Neural cell (in vitro differentiated cells): ENCODE data around the gene TNS4. TPM values are rescaled to one million over a fixed set of nuclear protein-coding genes. Genes with fewer than 3 reads are reported as not detected.

ENCODE experiments used
- H2AFZ ChIP-seq: fragments of 200-600, 300-800 bp; sonication (generic), shearing (Covaris generic); 2 replicates; pipeline ENCODE4 v1.6.0; 2014; ENCODE audit warnings: low read depth, mild to moderate bottlenecking, antibody characterized with exemption, low read length, moderate library complexity
- H3F3A ChIP-seq: fragments of 200-600 bp; shearing (Covaris generic); 2 replicates; pipeline ENCODE4 v1.6.1; 2016; ENCODE audit warnings: mild to moderate bottlenecking, moderate library complexity, mixed read lengths, antibody characterized with exemption, low read length; ENCODE audit not compliant: insufficient read depth, poor library complexity, severe bottlenecking
- H3K27ac ChIP-seq: fragments of 200-600, 300-800 bp; sonication (generic), shearing (Covaris generic); 2 replicates; pipeline ENCODE4 v1.5.1; 2014; ENCODE audit warnings: mild to moderate bottlenecking, low read length, moderate library complexity
- H3K27me3 ChIP-seq: fragments of 300-800, 200-600 bp; sonication (generic), shearing (Covaris generic); 2 replicates; pipeline ENCODE4 v1.6.0; 2014; ENCODE audit warnings: mild to moderate bottlenecking, low read depth, low read length, moderate library complexity; ENCODE audit not compliant: insufficient read depth
- H3K36me3 ChIP-seq: fragments of 300-800, 200-600 bp; sonication (generic), shearing (Covaris generic); 2 replicates; pipeline ENCODE4 v1.5.1; 2014; ENCODE audit warnings: mild to moderate bottlenecking, antibody characterized with exemption, low read length, moderate library complexity; ENCODE audit not compliant: insufficient read depth
- H3K4me2 ChIP-seq: fragments of 300-800, 200-600 bp; sonication (generic), shearing (Covaris generic); 2 replicates; pipeline ENCODE4 v1.6.0; 2014; ENCODE audit warnings: mild to moderate bottlenecking, low read length
- H3K4me3 ChIP-seq: fragments of 300-800, 200-600 bp; sonication (generic), shearing (Covaris generic); 2 replicates; pipeline ENCODE4 v1.5.1; 2014; ENCODE audit warnings: mild to moderate bottlenecking, low read length, moderate library complexity
- H3K79me2 ChIP-seq: fragments of 200-600 bp; shearing (Covaris generic); replicated peaks from 2 replicates; pipeline ENCODE4 v1.6.0; 2014; ENCODE audit warnings: mild to moderate bottlenecking, low read length, moderate library complexity; ENCODE audit not compliant: insufficient read depth
- H3K9ac ChIP-seq: fragments of 300-800, 200-600 bp; sonication (generic), shearing (Covaris generic); 2 replicates; pipeline ENCODE4 v1.6.1; 2016; ENCODE audit warnings: mild to moderate bottlenecking, low read length, mixed read lengths
- H3K9me2 ChIP-seq: fragments of 200-600 bp; shearing (Covaris generic); 2 replicates; pipeline ENCODE4 v1.6.1; 2016; ENCODE audit warnings: mild to moderate bottlenecking, low read length, mixed read lengths; ENCODE audit not compliant: insufficient read depth
- H3K9me3 ChIP-seq: fragments of 200-600, 300-800 bp; sonication (generic), shearing (Covaris generic); 2 replicates; pipeline ENCODE4 v1.6.1; 2016; ENCODE audit warnings: mild to moderate bottlenecking, mixed run types, low read length, moderate library complexity, mixed read lengths
- H4K20me1 ChIP-seq: fragments of 200-600 bp; shearing (Covaris generic); 2 replicates; pipeline ENCODE4 v1.6.1; 2016; ENCODE audit warnings: mild to moderate bottlenecking, mixed run types; ENCODE audit not compliant: insufficient read depth
- EP300 ChIP-seq: fragments of 450-650 bp; conservative IDR thresholded peaks from 2 replicates; pipeline ENCODE4 v1.6.1; 2014; ENCODE audit warnings: antibody characterized with exemption, mild to moderate bottlenecking, moderate library complexity; ENCODE audit not compliant: poor library complexity, severe bottlenecking
- EZH2 ChIP-seq: fragments of 200-600, 300-800 bp; shearing (Covaris generic), sonication (generic); IDR thresholded peaks from 2 replicates; pipeline ENCODE4 v1.6.1; 2014; ENCODE audit warnings: antibody characterized with exemption, low read length, borderline replicate concordance, mild to moderate bottlenecking; ENCODE audit not compliant: insufficient read depth, poor library complexity, severe bottlenecking
- MXI1 ChIP-seq: fragments of 450-650 bp; conservative IDR thresholded peaks from 2 replicates; pipeline ENCODE4 v1.6.1; 2014; ENCODE audit warnings: antibody characterized with exemption, mild to moderate bottlenecking; ENCODE audit not compliant: poor library complexity, severe bottlenecking
- POLR2AphosphoS5 ChIP-seq: IDR thresholded peaks from 2 replicates; pipeline ENCODE4 v1.6.1; 2012
- RAD21 ChIP-seq: fragments of 450-650 bp; conservative IDR thresholded peaks from 2 replicates; pipeline ENCODE4 v1.6.1; 2014; ENCODE audit warnings: antibody characterized with exemption, mild to moderate bottlenecking, moderate library complexity
- SMC3 ChIP-seq: fragments of 450-650 bp; conservative IDR thresholded peaks from 2 replicates; pipeline ENCODE4 v1.6.1; 2014; ENCODE audit warnings: antibody characterized with exemption, mild to moderate bottlenecking, moderate library complexity; ENCODE audit not compliant: poor library complexity
- TAF1 ChIP-seq: IDR thresholded peaks from 2 replicates; pipeline ENCODE4 v1.6.1; 2012; ENCODE audit warnings: low read depth
- polyA plus RNA-seq: library from polyadenylated mRNA; depleted of rRNA; stranded (reverse); fragments of >200 nt; gene quantifications from 2 replicates; pipeline ENCODE4 v1.2.3, GENCODE V29; 2014
- TF ChIP-seq, protein P1 (sequence below): fragments of 450-650 bp; IDR thresholded peaks from 2 replicates; pipeline ENCODE4 v1.5.1; 2014; ENCODE audit warnings: antibody characterized with exemption, mild to moderate bottlenecking, moderate library complexity; ENCODE audit not compliant: poor library complexity, severe bottlenecking
- TF ChIP-seq, protein P2 (sequence below): IDR thresholded peaks from 2 replicates; pipeline ENCODE4 v1.6.1; 2012; ENCODE audit warnings: borderline replicate concordance

TNS4 gene
- polyA plus RNA-seq, 1 donor from 2014 or later = not detected

DNA sequence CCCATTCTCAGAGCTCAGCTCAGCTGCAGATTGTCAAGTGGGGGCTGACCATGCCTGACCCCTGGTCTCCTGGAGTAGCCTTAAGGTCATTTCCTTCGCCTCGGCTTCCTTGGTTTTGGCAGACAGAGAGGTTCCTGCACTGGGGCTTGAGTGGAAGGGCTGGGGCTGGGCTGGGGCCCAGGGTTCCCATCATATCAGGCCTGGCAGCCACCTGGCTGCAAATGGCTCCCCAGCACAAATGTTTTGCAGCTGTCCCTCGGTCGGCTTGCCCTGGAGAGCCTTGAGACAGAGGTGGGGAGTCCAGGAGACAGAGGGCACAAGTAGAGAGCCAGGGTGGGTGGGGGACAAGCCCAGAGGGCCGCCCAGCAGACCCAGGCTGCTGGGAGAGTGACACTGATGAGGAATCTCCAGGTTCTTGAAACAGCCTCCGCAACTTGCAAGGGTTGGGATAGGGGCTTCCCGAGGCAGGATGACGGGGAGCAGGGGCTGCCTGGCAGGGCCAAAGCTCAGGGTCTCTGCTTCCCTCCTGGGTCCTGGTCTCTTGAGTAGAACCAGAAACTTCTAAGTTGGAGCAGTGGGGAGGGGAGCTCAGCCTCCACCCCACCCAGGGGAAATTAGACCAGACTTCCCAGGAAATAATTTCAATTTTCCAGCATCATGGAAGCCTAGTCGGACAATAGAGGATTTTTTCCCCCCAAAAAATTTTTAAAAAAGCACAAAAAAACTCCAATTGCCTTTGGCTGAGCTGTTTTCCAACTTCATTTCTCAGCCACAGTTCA is 38.9 kb downstream of the TNS4 start (continued):
- TF ChIP-seq, protein P1, sequence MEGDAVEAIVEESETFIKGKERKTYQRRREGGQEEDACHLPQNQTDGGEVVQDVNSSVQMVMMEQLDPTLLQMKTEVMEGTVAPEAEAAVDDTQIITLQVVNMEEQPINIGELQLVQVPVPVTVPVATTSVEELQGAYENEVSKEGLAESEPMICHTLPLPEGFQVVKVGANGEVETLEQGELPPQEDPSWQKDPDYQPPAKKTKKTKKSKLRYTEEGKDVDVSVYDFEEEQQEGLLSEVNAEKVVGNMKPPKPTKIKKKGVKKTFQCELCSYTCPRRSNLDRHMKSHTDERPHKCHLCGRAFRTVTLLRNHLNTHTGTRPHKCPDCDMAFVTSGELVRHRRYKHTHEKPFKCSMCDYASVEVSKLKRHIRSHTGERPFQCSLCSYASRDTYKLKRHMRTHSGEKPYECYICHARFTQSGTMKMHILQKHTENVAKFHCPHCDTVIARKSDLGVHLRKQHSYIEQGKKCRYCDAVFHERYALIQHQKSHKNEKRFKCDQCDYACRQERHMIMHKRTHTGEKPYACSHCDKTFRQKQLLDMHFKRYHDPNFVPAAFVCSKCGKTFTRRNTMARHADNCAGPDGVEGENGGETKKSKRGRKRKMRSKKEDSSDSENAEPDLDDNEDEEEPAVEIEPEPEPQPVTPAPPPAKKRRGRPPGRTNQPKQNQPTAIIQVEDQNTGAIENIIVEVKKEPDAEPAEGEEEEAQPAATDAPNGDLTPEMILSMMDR = no peak
- no peak for TF ChIP-seq EP300
- TF ChIP-seq POLR2AphosphoS5 = no peak
- no peak for TF ChIP-seq RAD21

DNA sequence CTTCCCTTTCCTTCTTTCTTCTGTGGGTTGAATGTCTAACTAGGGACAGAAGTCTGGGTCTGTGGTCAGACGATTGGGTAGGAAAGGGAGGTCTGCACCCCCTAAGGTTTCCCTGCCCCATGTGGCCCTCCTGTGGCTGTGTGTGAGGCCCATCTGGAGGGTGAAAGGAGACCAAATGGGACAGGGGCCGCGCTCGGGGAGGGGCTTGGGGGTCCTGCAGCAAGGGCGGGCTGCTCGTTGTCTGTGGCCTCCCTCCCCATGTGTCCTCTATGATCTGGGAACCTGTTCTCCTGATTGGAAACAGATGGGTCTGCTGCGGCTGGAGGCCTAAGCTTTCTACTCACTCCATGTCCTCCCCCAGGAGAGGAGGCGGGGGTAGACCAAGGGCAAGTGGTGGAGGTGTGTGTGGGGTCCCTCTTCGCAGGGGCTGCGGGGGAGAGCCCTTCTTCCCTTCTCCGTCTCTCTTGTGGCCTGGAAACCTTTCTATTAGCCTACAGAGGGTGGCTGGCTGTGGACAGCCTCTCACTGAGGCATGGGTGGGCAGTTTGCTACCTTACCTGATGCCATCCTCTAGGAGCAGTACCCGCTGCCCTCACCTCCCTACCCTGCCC is 39.6 kb downstream of the TNS4 start:
- Histone ChIP-seq H3K27ac (no peak overlapping the region), H3K79me2 (no peaks in the 10 kb centered on the region), H3F3A (no peaks in the 10 kb centered on the region), H3K4me3 (no peak overlapping the region), H4K20me1 (no peaks in the 10 kb centered on the region), H3K9ac (no peak overlapping the region), H2AFZ (no peak overlapping the region), H3K36me3 (no peaks in the 10 kb centered on the region), H3K27me3 (no peaks in the 10 kb centered on the region), H3K9me2 (no peaks in the 10 kb centered on the region), H3K9me3 (no peaks in the 10 kb centered on the region), H3K4me2 (no peak overlapping the region)
- TF ChIP-seq MXI1 (no peak), EZH2 (no peak)

DNA sequence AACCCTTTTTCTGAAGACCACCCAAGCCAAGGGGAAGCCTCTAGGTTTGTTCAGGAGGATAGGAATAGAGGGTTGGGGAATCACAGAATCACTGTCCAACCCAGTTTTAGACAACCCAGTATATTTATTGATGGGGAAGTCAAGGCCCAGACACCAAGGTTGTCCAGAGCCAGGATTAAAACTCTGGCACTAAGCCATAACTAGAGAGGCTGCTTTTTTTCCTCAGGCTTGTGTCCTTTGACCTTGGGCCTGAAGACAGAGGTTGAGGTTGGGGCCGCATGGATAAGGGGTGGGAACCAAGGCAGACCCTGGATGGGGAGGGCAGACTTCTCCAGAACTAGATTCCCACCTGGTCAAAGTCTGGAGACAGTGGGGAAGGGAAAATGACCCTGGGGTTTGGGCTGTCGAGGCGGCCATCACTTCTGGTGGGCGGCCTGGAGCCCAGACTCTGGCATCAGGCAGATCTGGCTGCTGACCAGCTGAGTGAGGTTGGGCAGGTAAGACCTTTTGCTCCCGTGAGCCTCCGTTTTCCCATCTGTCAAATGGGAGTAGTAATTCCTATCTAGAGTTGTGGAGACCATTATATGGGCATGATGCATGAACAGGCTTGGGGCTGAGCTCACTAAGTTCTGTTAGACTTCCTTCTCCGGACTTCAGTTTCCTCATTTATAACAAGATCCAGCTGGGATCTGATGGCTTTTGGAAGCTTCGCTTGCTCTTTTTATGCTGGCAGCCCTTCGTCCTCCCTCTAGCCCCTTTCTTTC is 40.3 kb downstream of the TNS4 start:
- Histone ChIP-seq H2AFZ (no peak overlapping the region), H3K27ac (no peak overlapping the region), H3K27me3 (no peaks in the 10 kb centered on the region)

More for the DNA sequence above, 40.3 kb downstream of the TNS4 start:
- Histone ChIP-seq H3K9me2 (no peaks in the 10 kb centered on the region), H4K20me1 (no peaks in the 10 kb centered on the region), H3F3A (no peaks in the 10 kb centered on the region), H3K4me3 (no peak overlapping the region), H3K4me2 (no peak overlapping the region), H3K9ac (no peak overlapping the region), H3K9me3 (no peaks in the 10 kb centered on the region), H3K79me2 (no peaks in the 10 kb centered on the region), H3K36me3 (no peaks in the 10 kb centered on the region)
- no peak for TF ChIP-seq TAF1
- no peak for TF ChIP-seq EP300
- TF ChIP-seq, protein P2, sequence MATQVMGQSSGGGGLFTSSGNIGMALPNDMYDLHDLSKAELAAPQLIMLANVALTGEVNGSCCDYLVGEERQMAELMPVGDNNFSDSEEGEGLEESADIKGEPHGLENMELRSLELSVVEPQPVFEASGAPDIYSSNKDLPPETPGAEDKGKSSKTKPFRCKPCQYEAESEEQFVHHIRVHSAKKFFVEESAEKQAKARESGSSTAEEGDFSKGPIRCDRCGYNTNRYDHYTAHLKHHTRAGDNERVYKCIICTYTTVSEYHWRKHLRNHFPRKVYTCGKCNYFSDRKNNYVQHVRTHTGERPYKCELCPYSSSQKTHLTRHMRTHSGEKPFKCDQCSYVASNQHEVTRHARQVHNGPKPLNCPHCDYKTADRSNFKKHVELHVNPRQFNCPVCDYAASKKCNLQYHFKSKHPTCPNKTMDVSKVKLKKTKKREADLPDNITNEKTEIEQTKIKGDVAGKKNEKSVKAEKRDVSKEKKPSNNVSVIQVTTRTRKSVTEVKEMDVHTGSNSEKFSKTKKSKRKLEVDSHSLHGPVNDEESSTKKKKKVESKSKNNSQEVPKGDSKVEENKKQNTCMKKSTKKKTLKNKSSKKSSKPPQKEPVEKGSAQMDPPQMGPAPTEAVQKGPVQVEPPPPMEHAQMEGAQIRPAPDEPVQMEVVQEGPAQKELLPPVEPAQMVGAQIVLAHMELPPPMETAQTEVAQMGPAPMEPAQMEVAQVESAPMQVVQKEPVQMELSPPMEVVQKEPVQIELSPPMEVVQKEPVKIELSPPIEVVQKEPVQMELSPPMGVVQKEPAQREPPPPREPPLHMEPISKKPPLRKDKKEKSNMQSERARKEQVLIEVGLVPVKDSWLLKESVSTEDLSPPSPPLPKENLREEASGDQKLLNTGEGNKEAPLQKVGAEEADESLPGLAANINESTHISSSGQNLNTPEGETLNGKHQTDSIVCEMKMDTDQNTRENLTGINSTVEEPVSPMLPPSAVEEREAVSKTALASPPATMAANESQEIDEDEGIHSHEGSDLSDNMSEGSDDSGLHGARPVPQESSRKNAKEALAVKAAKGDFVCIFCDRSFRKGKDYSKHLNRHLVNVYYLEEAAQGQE = no peak
- TF ChIP-seq SMC3 = no peak
- no peak for TF ChIP-seq MXI1
- TF ChIP-seq POLR2AphosphoS5 = no peak
- TF ChIP-seq EZH2 = no peak
- TF ChIP-seq RAD21 = no peak
